Body of pancreas (tissue), 4 donors: ENCODE data around the gene GRPEL2.

Experiments
- CTCF ChIP-seq, 7 experiments: fragments of 450-650 bp in 4 of 7; fragments of 200-600 bp in 3 of 7; sonication (generic) in 3 of 7; IDR thresholded peaks; one replicate each; pipeline ENCODE4 v1.5.1; 2016 to 2019; ENCODE audit warnings: antibody characterized with exemption in 7 of 7
- POLR2A ChIP-seq, 3 donors: fragments of 450-650 bp; IDR thresholded peaks; one replicate each; pipeline ENCODE4 v1.6.1; 2016; ENCODE audit warnings: antibody characterized with exemption in 3 of 3, mild to moderate bottlenecking in 2 of 3

- TF ChIP-seq POLR2A (IDR thresholded peaks at IDR 0.05): no peak
- TF ChIP-seq CTCF (IDR thresholded peaks at IDR 0.05): no peak
Measured at GRCh38 chr5:149386166-149386565, 40.9 kb downstream of the GRPEL2 start.
